HepG2 (cell line): ENCODE results near the gene RFXANK. TPM values are rescaled to one million over a fixed set of nuclear protein-coding genes. Genes with fewer than 3 reads are reported as not detected.
A peak's percentile ranks its signal among the peaks of the same experiment; 100 is the strongest.

Source experiments
- CBX1 ChIP-seq: IDR thresholded peaks from one replicate; pipeline ENCODE4 v1.6.1; 2016; ENCODE audit warnings: antibody characterized with exemption, low read depth
- CHCHD3 ChIP-seq: sonication (generic); formaldehyde crosslinking; IDR thresholded peaks from 2 replicates; pipeline ENCODE4 v1.8.0; 2022; ENCODE audit warnings: mild to moderate bottlenecking, missing genetic modification reagents, moderate library complexity
- ELF4 ChIP-seq: sonication (generic); formaldehyde crosslinking; IDR thresholded peaks from 2 replicates; pipeline ENCODE4 v1.5.0; 2020; ENCODE audit warnings: missing genetic modification reagents, mild to moderate bottlenecking, moderate library complexity, borderline replicate concordance
- GLI4 ChIP-seq: sonication (generic); formaldehyde crosslinking; IDR thresholded peaks from 2 replicates; pipeline ENCODE4 v1.5.1; 2020; ENCODE audit warnings: missing genetic modification reagents, mild to moderate bottlenecking, moderate library complexity, borderline replicate concordance
- HMG20B ChIP-seq: conservative IDR thresholded peaks from 2 replicates; pipeline ENCODE4 v1.6.1; 2016; ENCODE audit warnings: missing genetic modification reagents, missing compliant biosample characterization
- ISX ChIP-seq: sonication (generic); formaldehyde crosslinking; conservative IDR thresholded peaks from 2 replicates; pipeline ENCODE4 v1.5.0; 2020; ENCODE audit warnings: missing genetic modification reagents
- JDP2 ChIP-seq: sonication (generic); formaldehyde crosslinking; IDR thresholded peaks from 2 replicates; pipeline ENCODE4 v1.8.1; 2022; ENCODE audit warnings: missing genetic modification reagents, borderline replicate concordance
- JUNB ChIP-seq: sonication (generic); formaldehyde crosslinking; IDR thresholded peaks from 2 replicates; pipeline ENCODE4 v1.8.0; 2022; ENCODE audit warnings: missing genetic modification reagents, mild to moderate bottlenecking, borderline replicate concordance
- MED13 ChIP-seq: sonication (generic); formaldehyde crosslinking; IDR thresholded peaks from 2 replicates; pipeline ENCODE4 v1.5.0; 2020; ENCODE audit warnings: missing genetic modification reagents
- SMAD1 ChIP-seq: sonication (generic); formaldehyde crosslinking; IDR thresholded peaks from 2 replicates; pipeline ENCODE4 v1.4.0; 2020; ENCODE audit warnings: missing genetic modification reagents, low read depth, mild to moderate bottlenecking, borderline replicate concordance
- SRY ChIP-seq: sonication (generic); formaldehyde crosslinking; IDR thresholded peaks from 2 replicates; pipeline ENCODE4 v1.8.0; 2022; ENCODE audit warnings: mild to moderate bottlenecking, missing genetic modification reagents
- TEAD3 ChIP-seq: optimal IDR thresholded peaks from 2 replicates; pipeline ENCODE3; 2016; ENCODE audit warnings: borderline replicate concordance
- TSC22D2 ChIP-seq: sonication (generic); formaldehyde crosslinking; IDR thresholded peaks from 2 replicates; pipeline ENCODE4 v1.5.1; 2020; ENCODE audit warnings: missing genetic modification reagents, mild to moderate bottlenecking, borderline replicate concordance
- U2AF1 ChIP-seq: fragments of 200-400 bp; formaldehyde crosslinking; optimal IDR thresholded peaks from 2 replicates; pipeline ENCODE3; 2017; ENCODE audit warnings: mild to moderate bottlenecking, low read depth, low read length
- ZNF33B ChIP-seq: sonication (generic); formaldehyde crosslinking; IDR thresholded peaks from 2 replicates; pipeline ENCODE4 v1.5.1; 2020; ENCODE audit warnings: mild to moderate bottlenecking, missing genetic modification reagents
- ZNF484 ChIP-seq: sonication (generic); formaldehyde crosslinking; IDR thresholded peaks from 2 replicates; pipeline ENCODE4 v1.5.1; 2020; ENCODE audit warnings: mild to moderate bottlenecking, low read depth, missing genetic modification reagents, borderline replicate concordance
- ZNF570 ChIP-seq: sonication (generic); formaldehyde crosslinking; IDR thresholded peaks from 2 replicates; pipeline ENCODE4 v1.4.0; 2020; ENCODE audit warnings: mild to moderate bottlenecking, missing genetic modification reagents, borderline replicate concordance
- ZNF713 ChIP-seq: sonication (generic); formaldehyde crosslinking; IDR thresholded peaks from 2 replicates; pipeline ENCODE4 v1.4.0; 2020; ENCODE audit warnings: mild to moderate bottlenecking, missing genetic modification reagents
- ZNF773 ChIP-seq: sonication (generic); formaldehyde crosslinking; IDR thresholded peaks from 2 replicates; pipeline ENCODE4 v1.4.0; 2020; ENCODE audit warnings: missing genetic modification reagents, borderline replicate concordance
- polyA plus RNA-seq, 8 experiments: library from polyadenylated mRNA; depleted of rRNA in 3 of 8; stranded (reverse) in 7 of 8; unstranded in 1 of 8; fragments of >200 nt; fragmentation: Illumina TruSeq in 4 of 8; extraction: Trizol in 4 of 8; gene quantifications; 2 replicates each; pipeline versions ENCODE4 v1.2.1 to v1.2.3, GENCODE V29; 2011 to 2016; ENCODE audit warnings: low read depth in 4 of 8, missing spikeins in 1 of 8, mixed read lengths in 1 of 8; ENCODE audit not compliant: insufficient read depth in 1 of 8
- total RNA-seq, 5 experiments: library from RNA; depleted of rRNA; stranded (reverse); fragments of >200 nt; fragmentation: Illumina TruSeq; extraction: Trizol; gene quantifications; 2 replicates each; pipeline ENCODE4 v1.2.3, GENCODE V29; 2016; ENCODE audit warnings: low read depth in 1 of 5
- TF ChIP-seq, protein P1 (sequence below): IDR thresholded peaks from 2 replicates; pipeline ENCODE4 v1.6.1; 2016; ENCODE audit warnings: mild to moderate bottlenecking
- TF ChIP-seq, protein P2 (sequence below): sonication (generic); formaldehyde crosslinking; IDR thresholded peaks from 2 replicates; pipeline ENCODE4 v1.5.0; 2020; ENCODE audit warnings: mild to moderate bottlenecking, missing genetic modification reagents
- TF ChIP-seq, protein P3 (sequence below): IDR thresholded peaks from 2 replicates; pipeline ENCODE4 v1.6.1; 2016
- TF ChIP-seq, protein P4 (sequence below): sonication (generic); formaldehyde crosslinking; IDR thresholded peaks from 2 replicates; pipeline ENCODE4 v1.4.0; 2020; ENCODE audit warnings: missing genetic modification reagents
- TF ChIP-seq, protein P5 (sequence below): sonication (generic); formaldehyde crosslinking; IDR thresholded peaks from 2 replicates; pipeline ENCODE4 v1.5.0; 2020; ENCODE audit warnings: missing genetic modification reagents, mild to moderate bottlenecking, borderline replicate concordance

RFXANK gene
- total and polyA plus RNA-seq, 2 of the 13 experiments (the other 11 are each of a cell fraction or from before 2014, with no cell fraction given), result 49.9 to 80.7 TPM

DNA sequence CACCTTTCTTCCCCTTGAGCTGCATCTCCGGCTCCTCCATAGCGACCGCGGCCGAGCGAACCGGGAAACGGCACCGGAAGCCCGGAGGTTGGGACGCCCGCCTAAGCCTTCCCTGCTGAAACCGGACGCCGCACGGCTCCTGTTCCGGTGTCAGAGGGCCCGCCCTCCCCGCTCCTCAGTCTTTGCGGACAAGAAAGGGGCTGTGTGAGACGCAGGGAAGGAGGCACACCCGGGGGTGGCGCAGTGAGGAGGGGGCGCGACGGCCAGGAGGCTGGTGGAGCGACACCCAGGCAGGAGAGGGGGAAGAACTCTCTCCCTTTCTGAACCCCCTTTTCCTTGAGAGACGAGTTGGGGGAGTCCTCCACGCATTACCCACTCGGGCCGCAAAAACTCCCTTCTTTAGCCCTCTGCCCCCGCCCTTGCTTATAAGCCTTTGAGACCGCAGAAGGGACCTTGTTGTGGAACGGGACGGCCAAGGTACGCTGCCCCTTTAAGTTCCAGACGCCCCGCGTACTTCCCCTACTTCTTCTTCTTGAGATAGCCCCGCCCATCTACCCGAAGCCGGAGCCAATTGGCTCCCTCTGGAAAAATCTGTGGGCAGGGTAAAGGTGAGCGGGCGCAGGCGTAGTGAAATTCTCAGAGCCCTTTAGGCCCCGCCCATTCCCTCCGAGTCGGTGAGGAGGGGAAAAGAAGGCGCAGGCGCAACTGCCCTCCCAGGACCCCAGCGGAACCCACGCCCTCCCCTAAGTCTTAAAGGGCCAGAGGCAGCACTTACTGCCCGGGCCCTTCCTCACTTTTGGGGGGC lies at the start of gene RFXANK, which contains the start of gene BORCS8 (continued):
- TF ChIP-seq ZNF484 (0 out of 2 replicates have a peak, but pooled peaks have one; percentile 49), HMG20B (CRISPR knock-in tag) (0 out of 2 replicates have a peak, but pooled peaks have one; percentile 16), ZNF570 (CRISPR knock-in tag) (no peak), ELF4 (no peak; the same call in 1 of the 2 replicates), JDP2 (CRISPR knock-in tag) (no peak), TSC22D2 (CRISPR knock-in tag) (peak; percentile 75; the same call in 1 of the 2 replicates), ZNF713 (CRISPR knock-in tag) (no peak), GLI4 (CRISPR knock-in tag) (peak; percentile 67; the same call in 1 of the 2 replicates), SMAD1 (peak; percentile 50; the same call in 1 of the 2 replicates), CHCHD3 (CRISPR knock-in tag) (no peak), TEAD3 (peak; percentile 37), ZNF33B (CRISPR knock-in tag) (peak; percentile 63; the same call in 1 of the 2 replicates), SRY (CRISPR knock-in tag) (peak; percentile 77), ISX (CRISPR knock-in tag) (no peak), CBX1 (no peak), ZNF773 (CRISPR knock-in tag) (no peak), MED13 (CRISPR knock-in tag) (no peak), JUNB (CRISPR knock-in tag) (no peak), U2AF1 (peak; percentile 97)
- TF ChIP-seq, protein P1, sequence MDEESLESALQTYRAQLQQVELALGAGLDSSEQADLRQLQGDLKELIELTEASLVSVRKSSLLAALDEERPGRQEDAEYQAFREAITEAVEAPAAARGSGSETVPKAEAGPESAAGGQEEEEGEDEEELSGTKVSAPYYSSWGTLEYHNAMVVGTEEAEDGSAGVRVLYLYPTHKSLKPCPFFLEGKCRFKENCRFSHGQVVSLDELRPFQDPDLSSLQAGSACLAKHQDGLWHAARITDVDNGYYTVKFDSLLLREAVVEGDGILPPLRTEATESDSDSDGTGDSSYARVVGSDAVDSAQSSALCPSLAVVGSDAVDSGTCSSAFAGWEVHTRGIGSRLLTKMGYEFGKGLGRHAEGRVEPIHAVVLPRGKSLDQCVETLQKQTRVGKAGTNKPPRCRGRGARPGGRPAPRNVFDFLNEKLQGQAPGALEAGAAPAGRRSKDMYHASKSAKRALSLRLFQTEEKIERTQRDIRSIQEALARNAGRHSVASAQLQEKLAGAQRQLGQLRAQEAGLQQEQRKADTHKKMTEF (CRISPR knock-in tag), result peak; percentile 93
- TF ChIP-seq, protein P2, sequence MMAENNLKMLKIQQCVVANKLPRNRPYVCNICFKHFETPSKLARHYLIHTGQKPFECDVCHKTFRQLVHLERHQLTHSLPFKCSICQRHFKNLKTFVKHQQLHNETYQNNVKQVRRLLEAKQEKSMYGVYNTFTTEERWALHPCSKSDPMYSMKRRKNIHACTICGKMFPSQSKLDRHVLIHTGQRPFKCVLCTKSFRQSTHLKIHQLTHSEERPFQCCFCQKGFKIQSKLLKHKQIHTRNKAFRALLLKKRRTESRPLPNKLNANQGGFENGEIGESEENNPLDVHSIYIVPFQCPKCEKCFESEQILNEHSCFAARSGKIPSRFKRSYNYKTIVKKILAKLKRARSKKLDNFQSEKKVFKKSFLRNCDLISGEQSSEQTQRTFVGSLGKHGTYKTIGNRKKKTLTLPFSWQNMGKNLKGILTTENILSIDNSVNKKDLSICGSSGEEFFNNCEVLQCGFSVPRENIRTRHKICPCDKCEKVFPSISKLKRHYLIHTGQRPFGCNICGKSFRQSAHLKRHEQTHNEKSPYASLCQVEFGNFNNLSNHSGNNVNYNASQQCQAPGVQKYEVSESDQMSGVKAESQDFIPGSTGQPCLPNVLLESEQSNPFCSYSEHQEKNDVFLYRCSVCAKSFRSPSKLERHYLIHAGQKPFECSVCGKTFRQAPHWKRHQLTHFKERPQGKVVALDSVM (CRISPR knock-in tag), result peak; percentile 51; the same call in 1 of the 2 replicates
- TF ChIP-seq, protein P3, sequence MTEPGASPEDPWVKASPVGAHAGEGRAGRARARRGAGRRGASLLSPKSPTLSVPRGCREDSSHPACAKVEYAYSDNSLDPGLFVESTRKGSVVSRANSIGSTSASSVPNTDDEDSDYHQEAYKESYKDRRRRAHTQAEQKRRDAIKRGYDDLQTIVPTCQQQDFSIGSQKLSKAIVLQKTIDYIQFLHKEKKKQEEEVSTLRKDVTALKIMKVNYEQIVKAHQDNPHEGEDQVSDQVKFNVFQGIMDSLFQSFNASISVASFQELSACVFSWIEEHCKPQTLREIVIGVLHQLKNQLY (CRISPR knock-in tag), result no peak
- TF ChIP-seq, protein P4, sequence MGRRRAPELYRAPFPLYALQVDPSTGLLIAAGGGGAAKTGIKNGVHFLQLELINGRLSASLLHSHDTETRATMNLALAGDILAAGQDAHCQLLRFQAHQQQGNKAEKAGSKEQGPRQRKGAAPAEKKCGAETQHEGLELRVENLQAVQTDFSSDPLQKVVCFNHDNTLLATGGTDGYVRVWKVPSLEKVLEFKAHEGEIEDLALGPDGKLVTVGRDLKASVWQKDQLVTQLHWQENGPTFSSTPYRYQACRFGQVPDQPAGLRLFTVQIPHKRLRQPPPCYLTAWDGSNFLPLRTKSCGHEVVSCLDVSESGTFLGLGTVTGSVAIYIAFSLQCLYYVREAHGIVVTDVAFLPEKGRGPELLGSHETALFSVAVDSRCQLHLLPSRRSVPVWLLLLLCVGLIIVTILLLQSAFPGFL (CRISPR knock-in tag), result no peak
- TF ChIP-seq, protein P5, sequence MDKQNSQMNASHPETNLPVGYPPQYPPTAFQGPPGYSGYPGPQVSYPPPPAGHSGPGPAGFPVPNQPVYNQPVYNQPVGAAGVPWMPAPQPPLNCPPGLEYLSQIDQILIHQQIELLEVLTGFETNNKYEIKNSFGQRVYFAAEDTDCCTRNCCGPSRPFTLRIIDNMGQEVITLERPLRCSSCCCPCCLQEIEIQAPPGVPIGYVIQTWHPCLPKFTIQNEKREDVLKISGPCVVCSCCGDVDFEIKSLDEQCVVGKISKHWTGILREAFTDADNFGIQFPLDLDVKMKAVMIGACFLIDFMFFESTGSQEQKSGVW (CRISPR knock-in tag), result no peak
